HFFc6 (cell line): Measurements from ENCODE around the gene FOXD1. TPM values are rescaled to one million over a fixed set of nuclear protein-coding genes. Genes with fewer than 3 reads are reported as not detected.
"Not testable (repeated sequence)": the region's sequence is repeated elsewhere in the genome, so short reads cannot be mapped to it uniquely, and the experiment has no call there.

Experiments
- DNase-seq: peaks from one replicate; pipeline ENCODE4 v3.0.0-alpha.2; 2018
- H3K27ac Mint-ChIP-seq: 2 replicates; pipeline ENCODE4 v1.8.0; 2020; ENCODE audit warnings: mild to moderate bottlenecking, mixed read lengths
- H3K27me3 Mint-ChIP-seq: 2 replicates; pipeline ENCODE4 v1.8.0; 2021; ENCODE audit warnings: mild to moderate bottlenecking, moderate library complexity, mixed read lengths; ENCODE audit not compliant: insufficient read depth
- H3K36me3 Mint-ChIP-seq: 2 replicates; pipeline ENCODE4 v1.8.0; 2021; ENCODE audit warnings: low read depth, mixed read lengths
- H3K4me1 Mint-ChIP-seq: 2 replicates; pipeline ENCODE4 v1.8.0; 2020; ENCODE audit warnings: low read depth, mixed read lengths
- H3K4me3 Mint-ChIP-seq: 2 replicates; pipeline ENCODE4 v1.8.0; 2020; ENCODE audit warnings: mild to moderate bottlenecking, moderate library complexity, mixed read lengths
- H3K9me3 Mint-ChIP-seq: 2 replicates; pipeline ENCODE4 v1.8.0; 2020; ENCODE audit warnings: mild to moderate bottlenecking, mixed read lengths
- total RNA-seq, 6 experiments: library from RNA; stranded (reverse); fragmentation: NEBNext Ultra II Directional; extraction: Animal tissue kit (Norgen Biotek cat#: 25700); gene quantifications; 2 replicates in 1 of 6; 3 replicates in 5 of 6; pipeline ENCODE4 v1.2.3, GENCODE V29; 2021
- TF ChIP-seq, protein P1 (sequence below): fragments of 200-600 bp; sonication (generic); IDR thresholded peaks from 2 replicates; pipeline ENCODE4 v1.5.0; 2021; ENCODE audit warnings: antibody characterized with exemption, mild to moderate bottlenecking

FOXD1 gene
- total RNA-seq, 6 experiments from 2014 or later, result 40.0 to 50.0 (median 45.4) TPM

DNA sequence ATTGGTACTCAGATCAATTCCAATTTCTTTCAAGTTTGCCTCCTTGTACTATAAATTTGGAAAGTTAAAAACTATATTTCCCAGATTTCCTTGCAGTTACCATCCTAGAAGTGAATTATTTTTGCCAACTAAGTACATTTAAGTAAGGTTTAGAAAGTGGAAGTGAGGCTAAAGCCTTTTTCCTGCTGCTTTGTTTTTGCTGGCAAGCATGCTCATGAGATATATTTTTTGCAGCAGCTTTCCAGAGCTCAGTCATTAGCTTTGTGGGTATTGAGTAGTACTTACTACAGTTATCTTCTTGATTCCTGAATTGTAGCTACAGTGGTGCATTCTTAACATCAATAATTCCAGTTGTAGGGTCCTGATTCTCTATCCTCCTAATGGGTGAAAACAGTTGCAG is 46.1 kb upstream of the FOXD1 start:
- Mint-ChIP-seq H3K4me1 (peaks cover 22% of the 10 kb centered on the region), H3K9me3 (no peaks in the 10 kb centered on the region), H3K27ac (no peak overlapping the region), H3K27me3 (peaks cover 2% of the 10 kb centered on the region; the same call in 1 of the 2 replicates), H3K36me3 (peaks cover 9% of the 10 kb centered on the region), H3K4me3 (no peak overlapping the region)
- TF ChIP-seq, protein P1, sequence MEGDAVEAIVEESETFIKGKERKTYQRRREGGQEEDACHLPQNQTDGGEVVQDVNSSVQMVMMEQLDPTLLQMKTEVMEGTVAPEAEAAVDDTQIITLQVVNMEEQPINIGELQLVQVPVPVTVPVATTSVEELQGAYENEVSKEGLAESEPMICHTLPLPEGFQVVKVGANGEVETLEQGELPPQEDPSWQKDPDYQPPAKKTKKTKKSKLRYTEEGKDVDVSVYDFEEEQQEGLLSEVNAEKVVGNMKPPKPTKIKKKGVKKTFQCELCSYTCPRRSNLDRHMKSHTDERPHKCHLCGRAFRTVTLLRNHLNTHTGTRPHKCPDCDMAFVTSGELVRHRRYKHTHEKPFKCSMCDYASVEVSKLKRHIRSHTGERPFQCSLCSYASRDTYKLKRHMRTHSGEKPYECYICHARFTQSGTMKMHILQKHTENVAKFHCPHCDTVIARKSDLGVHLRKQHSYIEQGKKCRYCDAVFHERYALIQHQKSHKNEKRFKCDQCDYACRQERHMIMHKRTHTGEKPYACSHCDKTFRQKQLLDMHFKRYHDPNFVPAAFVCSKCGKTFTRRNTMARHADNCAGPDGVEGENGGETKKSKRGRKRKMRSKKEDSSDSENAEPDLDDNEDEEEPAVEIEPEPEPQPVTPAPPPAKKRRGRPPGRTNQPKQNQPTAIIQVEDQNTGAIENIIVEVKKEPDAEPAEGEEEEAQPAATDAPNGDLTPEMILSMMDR, result no peak
- DNase-seq, result no peak

DNA sequence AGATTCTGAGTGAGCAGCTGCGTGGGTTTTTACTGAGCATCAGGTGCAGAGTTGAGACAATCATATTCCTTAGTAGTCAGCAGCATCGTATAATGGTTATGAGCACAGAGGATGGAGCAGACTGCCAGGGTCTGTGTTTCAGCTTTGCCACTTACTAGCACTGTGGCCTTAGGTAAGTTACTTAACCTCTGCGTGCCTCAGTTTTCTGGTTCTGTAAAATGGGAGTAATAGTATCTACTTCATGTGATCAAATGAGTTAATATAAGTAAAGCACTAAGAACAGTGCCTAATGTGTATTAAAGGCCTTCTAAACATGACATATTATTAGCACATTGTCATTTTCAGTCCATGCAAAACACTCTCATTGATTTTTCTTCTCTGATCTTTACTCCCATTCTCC is 44.8 kb upstream of the FOXD1 start:
- Mint-ChIP-seq H3K27ac (no peak overlapping the region), H3K4me3 (no peak overlapping the region), H3K27me3 (peaks cover 1% of the 10 kb centered on the region; the same call in 1 of the 2 replicates), H3K9me3 (no peaks in the 10 kb centered on the region), H3K36me3 (no peaks in the 10 kb centered on the region), H3K4me1 (peaks cover 14% of the 10 kb centered on the region; the same call in 1 of the 2 replicates)
- TF ChIP-seq, protein P1, result no peak
- no peak for DNase-seq

DNA sequence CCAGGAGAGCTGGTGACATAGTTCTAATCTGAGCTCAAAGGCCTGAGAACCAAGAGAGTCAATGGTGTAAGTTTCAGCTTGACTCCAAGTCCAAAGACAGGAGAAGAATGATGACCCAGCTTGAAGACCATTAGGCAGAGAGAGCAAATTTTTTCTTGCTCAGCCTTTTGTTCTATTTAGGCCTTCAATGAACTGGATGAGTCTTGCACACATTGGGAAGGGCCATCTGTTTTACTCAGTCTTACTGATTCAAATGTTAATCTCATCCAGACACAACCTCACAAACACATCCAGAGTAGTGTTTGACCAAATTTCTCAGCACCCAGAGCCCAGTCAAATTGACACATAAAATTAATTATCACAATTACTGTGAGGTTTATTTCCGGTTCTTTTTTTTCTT is 42.6 kb upstream of the FOXD1 start:
- DNase-seq, result no peak
- Mint-ChIP-seq H3K36me3 (no peaks in the 10 kb centered on the region), H3K9me3 (no peaks in the 10 kb centered on the region), H3K4me3 (no peak overlapping the region), H3K27ac (no peak overlapping the region), H3K27me3 (peaks cover 10% of the 10 kb centered on the region), H3K4me1 (peaks cover 8% of the 10 kb centered on the region)
- TF ChIP-seq, protein P1, result no peak

DNA sequence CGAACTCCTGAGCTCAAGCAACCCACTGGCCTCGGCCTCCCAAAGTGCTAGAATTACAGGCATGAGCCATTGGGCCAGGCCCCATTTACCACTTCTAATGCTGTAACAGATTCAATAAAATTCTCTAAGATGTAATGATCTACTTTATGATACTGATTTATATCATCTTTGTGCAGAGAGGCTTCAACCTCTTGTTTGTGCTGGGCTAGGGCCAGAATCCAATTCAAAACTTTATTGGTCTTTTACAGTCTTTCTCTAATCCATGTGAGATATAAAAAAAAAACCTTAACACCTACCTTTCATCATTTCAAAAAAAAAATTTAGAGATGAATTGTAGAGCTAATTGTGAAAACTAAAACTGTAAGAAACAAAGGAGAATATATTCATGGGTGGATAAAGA is 41.5 kb upstream of the FOXD1 start:
- H3K9me3 Mint-ChIP-seq, result no peaks in the 10 kb centered on the region
- peaks cover 10% of the 10 kb centered on the region for H3K27me3 Mint-ChIP-seq
- no peak for DNase-seq
- TF ChIP-seq, protein P1, result no peak
- H3K27ac Mint-ChIP-seq, result no peak overlapping the region
- H3K4me3 Mint-ChIP-seq, result no peak overlapping the region
- no peaks in the 10 kb centered on the region for H3K36me3 Mint-ChIP-seq
- peaks cover 17% of the 10 kb centered on the region for H3K4me1 Mint-ChIP-seq

DNA sequence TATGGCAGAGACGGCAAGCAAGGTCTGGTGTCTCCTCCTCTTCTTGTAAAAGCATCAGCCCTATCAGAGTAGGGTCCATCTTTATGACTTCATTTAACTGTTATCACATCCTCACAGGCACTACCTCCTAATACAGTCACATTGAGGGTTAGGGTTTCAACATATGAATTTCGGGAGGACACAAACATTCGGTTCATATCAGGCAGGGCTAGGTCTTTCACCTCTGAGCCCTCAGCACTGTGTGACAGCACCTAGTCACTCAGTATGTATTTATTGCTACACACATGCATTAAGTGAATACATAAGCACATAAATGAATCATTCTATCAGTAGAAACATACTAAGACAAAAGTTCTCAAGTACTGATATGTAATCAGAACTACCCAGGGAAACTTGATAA is 40.2 kb upstream of the FOXD1 start:
- Mint-ChIP-seq H3K4me3 (no peak overlapping the region), H3K4me1 (peaks cover 19% of the 10 kb centered on the region), H3K36me3 (no peaks in the 10 kb centered on the region), H3K9me3 (no peaks in the 10 kb centered on the region), H3K27ac (no peak overlapping the region), H3K27me3 (peaks cover 10% of the 10 kb centered on the region)
- DNase-seq, result no peak
- TF ChIP-seq, protein P1, result no peak

DNA sequence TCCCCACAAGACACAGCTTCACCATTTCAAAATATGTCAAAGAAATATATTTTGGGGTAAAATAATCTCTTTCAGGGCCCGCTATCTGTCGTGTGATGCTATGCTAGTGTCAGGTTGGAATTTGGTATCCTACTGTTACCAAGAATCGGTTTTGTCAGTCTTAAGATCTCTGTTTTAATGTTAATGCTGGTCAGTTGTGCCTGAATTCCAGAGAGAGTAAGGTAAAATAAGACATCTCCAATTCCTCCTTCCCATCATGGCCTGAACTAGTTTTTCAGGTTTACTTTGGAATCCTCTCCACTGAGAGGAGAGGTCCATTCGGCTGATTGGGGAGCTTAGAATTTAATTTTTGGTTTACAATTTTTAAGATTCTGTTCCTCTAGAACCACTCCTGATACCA is 39.2 kb upstream of the FOXD1 start:
- TF ChIP-seq, protein P1, result no peak

DNA sequence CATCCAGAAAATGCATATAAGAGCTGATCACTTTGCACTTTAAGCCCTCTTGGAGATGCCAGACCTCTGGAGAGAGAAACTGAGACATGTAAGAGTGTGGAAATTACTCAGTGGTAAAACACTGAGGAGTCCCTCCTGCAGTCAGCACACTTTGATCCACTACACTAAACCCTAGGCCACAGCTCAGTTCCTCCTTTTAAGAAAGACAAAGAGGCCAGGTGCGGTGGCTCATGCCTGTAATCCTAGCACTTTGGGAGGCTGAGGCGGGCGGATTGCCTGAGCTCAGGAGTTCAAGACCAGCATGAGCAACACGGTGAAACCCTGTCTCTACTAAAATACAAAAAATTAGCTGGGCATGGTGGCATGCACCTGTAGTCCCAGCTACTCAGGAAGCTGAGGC is 38.7 kb upstream of the FOXD1 start:
- Mint-ChIP-seq H3K4me1 (peaks cover 34% of the 10 kb centered on the region), H3K27me3 (peaks cover 10% of the 10 kb centered on the region)
- not testable (repeated sequence) for H3K4me3 Mint-ChIP-seq, H3K9me3 Mint-ChIP-seq, H3K27ac Mint-ChIP-seq, DNase-seq, H3K36me3 Mint-ChIP-seq

More for the DNA sequence above, 39.2 kb upstream of the FOXD1 start:
- Mint-ChIP-seq H3K27ac (no peak overlapping the region), H3K27me3 (peaks cover 10% of the 10 kb centered on the region), H3K4me1 (peaks cover 28% of the 10 kb centered on the region), H3K9me3 (no peaks in the 10 kb centered on the region), H3K4me3 (no peak overlapping the region), H3K36me3 (no peaks in the 10 kb centered on the region)
- no peak for DNase-seq
